Activated B cell treated with CpG ODN at 0.5 μM for 24 hours (primary cell): Measurements from ENCODE around the gene TEX101. TPM values are rescaled to one million over a fixed set of nuclear protein-coding genes. Genes with fewer than 3 reads are reported as not detected.

Experiments used
- ATAC-seq: fragments of 200-7000 bp; cut with Tn5 transposase; one replicate; pipeline ENCODE4 v1.10.0; 2021; ENCODE audit warnings: low read depth, mild to moderate bottlenecking, moderate library complexity
- CTCF ChIA-PET: fragments of 350-600 bp; sonication (Branson Sonifier 250); formaldehyde crosslinking; loops from one replicate; lab custom pipeline; 2021; ENCODE audit warnings: antibody characterized with exemption; lab: Charles Lee
- POLR2A ChIA-PET: fragments of 350-600 bp; sonication (Branson Sonifier 250); formaldehyde crosslinking; loops from one replicate; lab custom pipeline; 2021; ENCODE audit warnings: antibody characterized with exemption; lab: Charles Lee
- DNase-seq: peaks from one replicate; pipeline ENCODE4 v3.0.0; 2022
- H3K27ac Mint-ChIP-seq: one replicate; pipeline ENCODE4 v1.8.0; 2020; ENCODE audit warnings: mixed read lengths
- H3K27me3 Mint-ChIP-seq: one replicate; pipeline ENCODE4 v1.8.0; 2021; ENCODE audit warnings: mixed read lengths
- H3K36me3 Mint-ChIP-seq: one replicate; pipeline ENCODE4 v1.8.0; 2021; ENCODE audit warnings: low read depth, mixed read lengths
- H3K4me1 Mint-ChIP-seq: one replicate; pipeline ENCODE4 v1.8.0; 2021; ENCODE audit warnings: mixed read lengths
- H3K4me3 Mint-ChIP-seq: one replicate; pipeline ENCODE4 v1.8.0; 2020; ENCODE audit warnings: mild to moderate bottlenecking, mixed read lengths
- H3K9me3 Mint-ChIP-seq: one replicate; pipeline ENCODE4 v1.8.0; 2020; ENCODE audit warnings: mixed read lengths
- CTCF ChIP-seq: fragments of 200-600 bp; IDR thresholded peaks from one replicate; pipeline ENCODE4 v1.8.0; 2022; ENCODE audit warnings: antibody characterized with exemption, mild to moderate bottlenecking
- intact Hi-C: fragments of 100-400 bp; cut with micrococcal nuclease; formaldehyde crosslinking; loops from one replicate; pipeline ENCODE4 v1.15.1; 2024
- total RNA-seq: library from RNA; stranded (reverse); gene quantifications from 2 replicates; pipeline ENCODE4 v1.2.3, GENCODE V29; 2022

TEX101 gene
- total RNA-seq, 1 donor from 2014 or later = not detected

GRCh38 chr19:43412441-43412840, 2.2 kb upstream of the TEX101 start:
- Mint-ChIP-seq H3K4me1 (peaks cover 5% of the 10 kb centered on the region), H3K36me3 (no peaks in the 10 kb centered on the region), H3K4me3 (no peak overlapping the region), H3K27ac (no peak overlapping the region), H3K27me3 (no peaks in the 10 kb centered on the region), H3K9me3 (peaks cover 6% of the 10 kb centered on the region)
- DNase-seq = no peak
- TF ChIP-seq CTCF = no peak
- ATAC-seq = no peak
- intact Hi-C loops = no loop called here
- ChIA-PET CTCF (no interaction called here), POLR2A (no interaction called here)

GRCh38 chr19:43416951-43417623, 2.4 kb downstream of the TEX101 start:
- DNase-seq (no peak), ATAC-seq (no peak)
- POLR2A ChIA-PET = no interaction called here
- no peak overlapping the region for H3K4me3 Mint-ChIP-seq
- H3K27ac Mint-ChIP-seq = no peak overlapping the region
- peaks cover 5% of the 10 kb centered on the region for H3K4me1 Mint-ChIP-seq
- no peak for TF ChIP-seq CTCF
- H3K9me3 Mint-ChIP-seq = peaks cover 4% of the 10 kb centered on the region
- peaks cover 4% of the 10 kb centered on the region for H3K27me3 Mint-ChIP-seq
- intact Hi-C loops = no loop called here
- no peaks in the 10 kb centered on the region for H3K36me3 Mint-ChIP-seq
- CTCF ChIA-PET = interaction anchor here (0.7 to 1.4 kb wide), 2 partner anchors 12 to 102 kb away, joined by 3 read pairs; no protein-coding TSS in a partner anchor

- TF ChIP-seq CTCF = no peak
- Mint-ChIP-seq H3K4me3 (no peak overlapping the region), H3K9me3 (no peaks in the 10 kb centered on the region), H3K27ac (no peak overlapping the region), H3K4me1 (peaks cover 5% of the 10 kb centered on the region), H3K27me3 (peaks cover 4% of the 10 kb centered on the region), H3K36me3 (no peaks in the 10 kb centered on the region)
- ATAC-seq (no peak), DNase-seq (no peak)
- POLR2A ChIA-PET = no interaction called here
- intact Hi-C loops = no loop called here
- CTCF ChIA-PET = no interaction called here
Measured at GRCh38 chr19:43420954-43421353, 6.3 kb downstream of the TEX101 start.

GRCh38 chr19:43422000-43422688, 7.5 kb downstream of the TEX101 start:
- Mint-ChIP-seq H3K27me3 (peaks cover 4% of the 10 kb centered on the region), H3K9me3 (no peaks in the 10 kb centered on the region), H3K27ac (no peak overlapping the region), H3K4me3 (no peak overlapping the region), H3K4me1 (peaks cover 2% of the 10 kb centered on the region), H3K36me3 (no peaks in the 10 kb centered on the region)
- intact Hi-C loops = no loop called here
- ATAC-seq (no peak), DNase-seq (no peak)
- no peak for TF ChIP-seq CTCF
- ChIA-PET CTCF (interaction anchor here (1.2 kb wide), 1 partner anchor 25 kb away, joined by 3 read pairs; no protein-coding TSS in a partner anchor), POLR2A (no interaction called here)

GRCh38 chr19:43422689-43423066, 8.0 kb downstream of the TEX101 start:
- ChIA-PET CTCF (interaction anchor here (1.2 kb wide), 1 partner anchor 24 kb away, joined by 3 read pairs; no protein-coding TSS in a partner anchor), POLR2A (no interaction called here)
- ATAC-seq (no peak), DNase-seq (no peak)
- H3K36me3 Mint-ChIP-seq = no peaks in the 10 kb centered on the region
- TF ChIP-seq CTCF = no peak
- no peaks in the 10 kb centered on the region for H3K4me1 Mint-ChIP-seq
- H3K4me3 Mint-ChIP-seq = no peak overlapping the region
- intact Hi-C loops = no loop called here
- no peaks in the 10 kb centered on the region for H3K9me3 Mint-ChIP-seq
- peaks cover 4% of the 10 kb centered on the region for H3K27me3 Mint-ChIP-seq
- no peak overlapping the region for H3K27ac Mint-ChIP-seq
